Measurements from ENCODE around the gene RP9. TPM values are rescaled to one million over a fixed set of nuclear protein-coding genes. Genes with fewer than 3 reads are reported as not detected.

The RP9 gene
- total RNA-seq, 4 donors from 2014 or later: 1.2 to 55.8 (median 13.7) TPM

DNA sequence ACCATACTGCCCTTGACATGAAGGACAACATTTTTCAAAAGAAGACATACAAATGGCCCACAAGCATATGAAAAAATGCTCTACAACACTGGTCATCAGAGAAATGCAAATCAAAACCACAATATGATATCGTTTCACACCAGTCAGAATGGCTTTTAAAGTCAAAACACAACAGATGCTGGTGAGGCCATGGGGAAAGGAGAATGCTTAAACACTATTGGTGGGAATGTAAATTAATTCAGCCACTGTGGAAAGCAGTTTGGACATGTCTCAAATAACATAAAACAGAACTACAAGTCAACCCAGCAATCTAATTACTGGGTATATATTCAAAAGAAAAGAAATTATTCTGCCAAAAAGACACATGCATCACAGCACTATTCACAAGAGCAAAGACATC lies 42.4 kb downstream of the RP9 start:
- intact Hi-C loops (cut with DNase I; ENCODE audit: low total_unique reads): no loop called here
- no peak for TF ChIP-seq POLR2A (IDR thresholded peaks at IDR 0.05)
- TF ChIP-seq, protein P1, sequence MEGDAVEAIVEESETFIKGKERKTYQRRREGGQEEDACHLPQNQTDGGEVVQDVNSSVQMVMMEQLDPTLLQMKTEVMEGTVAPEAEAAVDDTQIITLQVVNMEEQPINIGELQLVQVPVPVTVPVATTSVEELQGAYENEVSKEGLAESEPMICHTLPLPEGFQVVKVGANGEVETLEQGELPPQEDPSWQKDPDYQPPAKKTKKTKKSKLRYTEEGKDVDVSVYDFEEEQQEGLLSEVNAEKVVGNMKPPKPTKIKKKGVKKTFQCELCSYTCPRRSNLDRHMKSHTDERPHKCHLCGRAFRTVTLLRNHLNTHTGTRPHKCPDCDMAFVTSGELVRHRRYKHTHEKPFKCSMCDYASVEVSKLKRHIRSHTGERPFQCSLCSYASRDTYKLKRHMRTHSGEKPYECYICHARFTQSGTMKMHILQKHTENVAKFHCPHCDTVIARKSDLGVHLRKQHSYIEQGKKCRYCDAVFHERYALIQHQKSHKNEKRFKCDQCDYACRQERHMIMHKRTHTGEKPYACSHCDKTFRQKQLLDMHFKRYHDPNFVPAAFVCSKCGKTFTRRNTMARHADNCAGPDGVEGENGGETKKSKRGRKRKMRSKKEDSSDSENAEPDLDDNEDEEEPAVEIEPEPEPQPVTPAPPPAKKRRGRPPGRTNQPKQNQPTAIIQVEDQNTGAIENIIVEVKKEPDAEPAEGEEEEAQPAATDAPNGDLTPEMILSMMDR (IDR thresholded peaks at IDR 0.05): no peak
- no peak for DNase-seq
- Histone ChIP-seq H3K4me1 (no peaks in the 10 kb centered on the region), H3K36me3 (no peaks in the 10 kb centered on the region), H3K27ac (no peak overlapping the region), H3K27me3 (no peaks in the 10 kb centered on the region), H3K4me3 (no peak overlapping the region), H3K9me3 (peaks cover 0 to 5% of the 10 kb centered on the region in 2 donors)

DNA sequence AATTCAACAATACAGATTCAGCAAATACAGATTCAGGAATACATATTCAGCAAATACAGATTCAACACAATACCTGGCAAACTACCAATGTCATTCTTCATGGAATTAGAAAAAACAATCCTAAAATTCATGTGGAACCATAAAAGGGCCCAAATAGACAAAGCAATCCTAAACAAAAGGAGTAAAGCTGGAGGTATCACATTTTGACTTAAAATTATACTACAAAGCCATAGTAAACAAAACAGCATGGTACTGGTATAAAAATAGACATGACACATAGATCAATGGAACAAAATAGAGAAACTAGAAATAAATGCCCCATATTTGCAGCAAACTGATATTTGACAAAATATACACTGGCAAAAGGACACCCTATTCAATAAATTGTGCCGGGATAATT lies 43.2 kb downstream of the RP9 start:
- no peak overlapping the region for H3K27ac ChIP-seq
- intact Hi-C loops (cut with DNase I; ENCODE audit: low total_unique reads): no loop called here
- H3K27me3 ChIP-seq: no peaks in the 10 kb centered on the region
- H3K4me3 ChIP-seq: no peak overlapping the region
- TF ChIP-seq POLR2A (IDR thresholded peaks at IDR 0.05): no peak
- TF ChIP-seq, protein P1 (IDR thresholded peaks at IDR 0.05): no peak
- no peaks in the 10 kb centered on the region for H3K4me1 ChIP-seq
- H3K36me3 ChIP-seq: no peaks in the 10 kb centered on the region
- H3K9me3 ChIP-seq: peaks cover 0 to 5% of the 10 kb centered on the region in 2 donors
- no peak for DNase-seq

DNA sequence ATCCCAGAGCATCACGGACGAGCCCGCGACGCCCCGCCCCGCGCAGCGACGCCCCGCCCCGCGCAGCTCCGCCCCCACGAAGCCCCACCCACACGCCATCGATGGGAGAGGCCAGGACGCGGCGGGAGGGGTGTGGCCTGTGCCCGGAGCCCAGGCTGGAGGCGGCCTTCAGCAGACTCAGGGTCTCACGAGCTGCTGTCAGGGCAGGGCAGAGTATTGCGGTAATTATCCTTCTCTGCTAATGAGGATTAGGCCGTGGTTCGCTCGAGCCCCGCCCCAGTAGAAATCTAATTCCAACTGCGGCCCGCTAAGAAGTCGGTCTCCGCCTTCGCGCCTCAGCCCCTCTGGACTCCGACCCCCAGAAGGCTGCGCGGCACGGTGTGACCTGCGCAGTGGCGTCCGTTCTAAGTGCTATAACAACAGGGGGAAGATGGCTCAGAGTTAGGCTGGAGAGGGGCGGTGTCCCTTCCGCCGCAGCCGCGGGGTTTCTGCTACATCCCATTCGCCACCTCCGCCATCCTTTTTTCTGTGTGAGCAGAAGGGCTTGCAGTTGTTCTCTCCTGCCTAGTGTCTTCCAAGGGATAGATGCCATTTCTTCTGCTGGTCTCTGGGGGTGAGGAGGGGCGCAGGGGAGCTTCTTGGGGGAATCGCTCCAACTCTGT lies 46.3 kb downstream of the RP9 start:
- peak; percentile 92 to 94 for DNase-seq
- Histone ChIP-seq H3K4me1 (peaks cover 0 to 3% of the 10 kb centered on the region in 2 donors), H3K4me3 (peak overlapping the region; percentile 75 to 98), H3K27ac (peak overlapping the region; percentile 95 to 97), H3K36me3 (no peaks in the 10 kb centered on the region), H3K9me3 (peaks cover 0 to 5% of the 10 kb centered on the region in 2 donors), H3K27me3 (no peaks in the 10 kb centered on the region)
- intact Hi-C loops (cut with DNase I; ENCODE audit: low total_unique reads): no loop called here
- peak; percentile 56 to 89 for TF ChIP-seq POLR2A (IDR thresholded peaks at IDR 0.05)
- TF ChIP-seq, protein P1 (IDR thresholded peaks at IDR 0.05): peak in 1 of 4 experiments; percentile 11

DNA sequence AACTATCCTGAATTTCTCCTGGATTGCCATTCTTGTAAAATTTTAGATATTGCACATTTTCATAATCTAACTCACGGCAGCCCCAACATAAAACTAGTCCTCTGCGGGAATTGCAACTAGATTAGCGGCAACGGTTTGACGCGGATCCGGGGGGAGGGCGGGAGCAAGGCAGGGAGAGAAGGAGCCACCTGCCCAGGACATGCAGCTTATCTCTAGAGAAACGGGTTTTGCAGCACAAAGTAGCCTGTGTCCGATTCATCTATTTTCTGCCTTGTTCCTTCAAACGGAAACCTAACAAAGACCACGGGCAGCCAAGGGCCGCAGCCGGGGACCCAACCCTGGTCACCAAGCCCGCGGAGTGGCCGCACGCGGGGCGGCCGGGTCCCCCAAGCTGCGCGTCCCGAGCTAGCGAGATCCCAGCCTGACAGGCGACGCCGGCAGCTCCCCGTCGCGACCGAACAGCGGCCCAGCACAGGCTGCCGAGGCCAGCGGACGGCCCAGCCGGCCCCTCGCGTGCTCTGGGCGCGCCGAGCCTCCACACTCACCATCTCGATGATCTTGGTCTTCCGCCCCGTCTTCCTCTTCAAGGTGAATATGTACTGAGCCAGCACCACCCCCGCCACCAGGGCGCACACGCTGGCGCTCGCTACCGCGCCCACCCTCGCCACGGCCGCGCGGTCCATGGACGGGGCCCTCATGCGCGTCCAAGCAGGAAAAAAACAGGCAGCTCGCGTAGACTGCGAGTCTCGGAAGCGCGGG lies 47.0 kb downstream of the RP9 start, which contains the start of gene NT5C3A:
TSS of gene NT5C3A (minus strand) at position 754 of the 759 bp plus-strand sequence. CDS start at position 683, 71 bp downstream.
- TF ChIP-seq, protein P1 (IDR thresholded peaks at IDR 0.05): peak in 1 of 4 experiments; percentile 30
- TF ChIP-seq POLR2A (IDR thresholded peaks at IDR 0.05): peak; percentile 51 to 79
- peaks cover 0 to 3% of the 10 kb centered on the region in 2 donors for H3K4me1 ChIP-seq
- no peaks in the 10 kb centered on the region for H3K36me3 ChIP-seq
- peak in 1 of 2 donors; percentile 19 for DNase-seq
- intact Hi-C loops (cut with DNase I; ENCODE audit: low total_unique reads): no loop called here
- peaks cover 0 to 5% of the 10 kb centered on the region in 2 donors for H3K9me3 ChIP-seq
- H3K27ac ChIP-seq: peak within 1 kb of the TSS; percentile 95 to 97
- no peaks in the 10 kb centered on the region for H3K27me3 ChIP-seq
- H3K4me3 ChIP-seq: peak within 1 kb of the TSS; percentile 75 to 98
